GM10266 (cell line): ENCODE results near the gene SRRM3.
"Not testable (repeated sequence)": the region's sequence is repeated elsewhere in the genome, so short reads cannot be mapped to it uniquely, and the experiment has no call there.

Experiments
- DNase-seq: peaks from one replicate; pipeline ENCODE4 v3.0.0; 2012; ENCODE audit errors: extremely low spot score
- TF ChIP-seq, protein P1 (sequence below): IDR thresholded peaks from 2 replicates; pipeline ENCODE4 v1.5.1; 2012; ENCODE audit warnings: mild to moderate bottlenecking, low read depth; ENCODE audit not compliant: control insufficient read depth, insufficient read depth; ENCODE audit errors: missing control alignments

Gene SRRM3

DNA sequence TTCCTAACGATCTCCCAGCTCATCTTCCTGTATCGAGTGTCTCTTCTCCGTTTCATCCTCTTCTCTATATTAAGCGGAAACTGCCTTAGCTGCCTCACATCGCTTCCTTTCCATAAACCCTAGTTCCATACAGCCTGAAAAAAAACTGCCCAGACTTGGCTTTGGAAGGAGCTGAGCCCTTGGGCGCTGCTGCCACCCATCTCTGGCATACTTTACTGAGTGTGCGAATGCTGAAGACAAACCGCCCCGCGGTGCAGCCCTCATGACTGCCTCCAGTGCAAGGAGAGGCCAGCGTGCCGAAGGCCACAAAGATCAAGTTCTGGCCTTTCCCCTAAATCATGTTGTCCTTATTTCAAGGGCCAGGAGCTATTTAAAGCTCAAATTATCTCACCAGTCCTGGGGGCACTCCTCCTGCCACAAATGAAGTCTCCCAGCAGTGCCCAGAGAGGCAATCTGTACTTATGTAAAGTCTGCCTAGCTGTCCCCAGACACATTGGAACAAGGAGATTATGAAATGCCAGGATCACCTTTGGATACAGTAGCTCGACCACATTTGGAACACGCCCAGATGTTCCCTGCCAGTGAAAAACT is 131.9 kb downstream of the SRRM3 start:
- TF ChIP-seq, protein P1, sequence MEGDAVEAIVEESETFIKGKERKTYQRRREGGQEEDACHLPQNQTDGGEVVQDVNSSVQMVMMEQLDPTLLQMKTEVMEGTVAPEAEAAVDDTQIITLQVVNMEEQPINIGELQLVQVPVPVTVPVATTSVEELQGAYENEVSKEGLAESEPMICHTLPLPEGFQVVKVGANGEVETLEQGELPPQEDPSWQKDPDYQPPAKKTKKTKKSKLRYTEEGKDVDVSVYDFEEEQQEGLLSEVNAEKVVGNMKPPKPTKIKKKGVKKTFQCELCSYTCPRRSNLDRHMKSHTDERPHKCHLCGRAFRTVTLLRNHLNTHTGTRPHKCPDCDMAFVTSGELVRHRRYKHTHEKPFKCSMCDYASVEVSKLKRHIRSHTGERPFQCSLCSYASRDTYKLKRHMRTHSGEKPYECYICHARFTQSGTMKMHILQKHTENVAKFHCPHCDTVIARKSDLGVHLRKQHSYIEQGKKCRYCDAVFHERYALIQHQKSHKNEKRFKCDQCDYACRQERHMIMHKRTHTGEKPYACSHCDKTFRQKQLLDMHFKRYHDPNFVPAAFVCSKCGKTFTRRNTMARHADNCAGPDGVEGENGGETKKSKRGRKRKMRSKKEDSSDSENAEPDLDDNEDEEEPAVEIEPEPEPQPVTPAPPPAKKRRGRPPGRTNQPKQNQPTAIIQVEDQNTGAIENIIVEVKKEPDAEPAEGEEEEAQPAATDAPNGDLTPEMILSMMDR, result no peak
- DNase-seq, result no peak

DNA sequence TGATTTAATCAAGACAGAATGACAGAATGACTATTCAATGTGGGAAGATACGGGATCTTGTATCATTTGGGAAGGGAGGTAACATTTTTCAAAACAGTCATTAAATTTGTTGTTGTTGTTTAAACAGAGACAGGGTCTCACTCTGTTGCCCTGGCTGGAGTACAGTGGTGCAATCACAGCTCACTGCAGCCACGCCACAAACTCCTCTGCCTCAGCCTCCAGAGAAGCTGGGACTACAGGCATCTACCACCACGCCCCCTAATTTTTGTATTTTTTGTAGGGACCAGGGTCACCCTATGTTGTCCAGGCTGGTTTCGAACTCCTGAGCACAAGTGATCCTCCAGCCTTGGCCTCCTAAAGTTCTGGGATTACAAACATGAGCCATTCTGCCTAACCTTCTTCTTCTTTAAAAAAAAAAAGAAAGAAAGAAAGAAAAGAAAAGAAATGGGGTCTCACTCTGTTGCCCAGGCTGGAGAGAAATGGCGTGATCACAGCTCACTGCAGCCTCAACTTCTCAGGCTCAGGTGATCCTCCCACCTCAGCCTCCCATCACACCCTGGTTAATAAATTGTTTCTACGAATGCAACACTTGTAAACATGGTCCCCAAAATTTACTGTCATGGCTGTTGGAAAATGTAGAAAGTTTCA is 132.7 kb downstream of the SRRM3 start:
- no peak for DNase-seq
- TF ChIP-seq, protein P1, result no peak

DNA sequence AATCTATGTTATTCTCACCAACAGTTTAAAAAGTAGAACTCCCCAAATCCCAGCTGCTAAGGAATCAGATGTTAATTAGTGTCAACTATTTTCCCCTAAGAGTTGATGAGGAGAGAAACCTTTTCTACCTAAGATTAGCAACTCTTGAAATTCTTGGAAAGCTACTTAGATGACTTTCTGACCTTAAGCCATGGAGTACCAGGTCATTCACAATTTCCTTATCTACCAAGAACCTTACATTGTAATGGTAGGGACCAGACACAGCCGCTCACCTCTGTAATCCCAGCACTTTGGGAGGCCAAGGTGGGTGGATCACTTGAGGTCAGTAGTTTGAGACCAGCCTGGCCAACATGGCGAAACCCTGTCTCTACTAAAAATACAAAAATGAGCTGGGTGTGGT is 133.7 kb downstream of the SRRM3 start:
- not testable (repeated sequence) for DNase-seq

DNA sequence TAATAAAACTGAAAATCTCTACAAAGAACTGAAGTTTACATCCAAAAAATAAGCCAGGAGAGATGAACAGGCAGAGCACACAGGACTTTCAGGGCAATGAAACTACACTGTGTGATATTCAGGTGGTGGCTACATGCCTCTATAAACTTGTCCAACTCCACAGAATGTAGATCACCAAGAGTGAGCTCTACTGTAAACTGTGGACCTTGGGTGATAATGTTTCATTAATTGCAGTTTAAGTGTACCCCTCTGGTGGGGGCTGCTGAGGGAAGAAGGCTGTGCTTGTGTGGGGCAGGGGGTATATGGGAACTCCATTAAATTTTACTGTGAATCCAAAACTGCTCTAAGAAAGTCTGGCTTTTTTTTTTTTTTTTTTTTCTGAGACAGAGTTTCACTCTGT is 134.4 kb downstream of the SRRM3 start:
- DNase-seq, result no peak
- TF ChIP-seq, protein P1, result no peak
